Erythroblast (primary cell): ENCODE results near the gene TIAL1.

Experiments used
- GATA1 ChIP-seq: IDR thresholded peaks from 2 replicates; pipeline ENCODE4 v1.6.1; 2011; ENCODE audit warnings: low read depth, mild to moderate bottlenecking, control low read depth, low read length, moderate library complexity
- POLR2A ChIP-seq: IDR thresholded peaks from 2 replicates; pipeline ENCODE4 v1.6.1; 2011; ENCODE audit warnings: mild to moderate bottlenecking, low read length

DNA sequence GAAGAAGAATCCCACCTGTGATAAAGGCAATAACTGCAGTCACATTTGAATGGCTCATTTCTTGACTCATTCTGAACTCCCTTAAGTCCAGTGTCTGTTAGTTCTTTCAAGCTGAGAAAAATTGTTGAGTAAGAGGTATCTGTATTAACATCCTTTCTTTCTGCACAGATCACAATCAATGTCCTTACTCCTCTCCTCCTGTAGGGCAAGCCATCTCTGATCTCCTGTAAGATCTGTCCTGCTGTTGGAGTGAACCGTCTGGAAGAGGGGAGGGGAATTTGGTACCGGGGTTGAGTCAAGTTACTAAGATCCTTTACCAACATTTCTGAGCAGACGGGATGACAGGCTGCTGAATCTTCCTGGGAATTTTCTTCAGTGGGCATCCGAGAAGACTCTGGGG lies 34.7 kb downstream of the TIAL1 start:
- no peak for TF ChIP-seq POLR2A
- no peak for TF ChIP-seq GATA1
